Hepatocyte (in vitro differentiated cells): ENCODE results near the gene CTRL. TPM values are rescaled to one million over a fixed set of nuclear protein-coding genes. Genes with fewer than 3 reads are reported as not detected.

ENCODE experiments used
- DNase-seq: peaks from one replicate; pipeline ENCODE4 v3.0.0-alpha.2; 2016; ENCODE audit warnings: low spot score
- H2AFZ ChIP-seq: fragments of 200-600 bp; sonication (generic); 2 replicates; pipeline ENCODE4 v1.6.0; 2016; ENCODE audit warnings: antibody characterized with exemption, mild to moderate bottlenecking
- H3K27ac ChIP-seq: fragments of 200-600 bp; sonication (generic); 2 replicates; pipeline ENCODE4 v1.5.1; 2016; ENCODE audit warnings: mild to moderate bottlenecking
- H3K27me3 ChIP-seq: fragments of 200-600 bp; sonication (generic); 2 replicates; pipeline ENCODE4 v1.6.1; 2016
- H3K36me3 ChIP-seq: fragments of 200-600 bp; sonication (generic); replicated peaks from 2 replicates; pipeline ENCODE4 v1.5.1; 2016; ENCODE audit warnings: low read depth; ENCODE audit not compliant: insufficient read depth
- H3K4me1 ChIP-seq: fragments of 200-600 bp; sonication (generic); 2 replicates; pipeline ENCODE4 v1.5.1; 2016; ENCODE audit warnings: mild to moderate bottlenecking, moderate library complexity; ENCODE audit not compliant: insufficient read depth
- H3K4me2 ChIP-seq: fragments of 200-600 bp; sonication (generic); 2 replicates; pipeline ENCODE4 v1.6.0; 2016
- H3K4me3 ChIP-seq: fragments of 200-600 bp; sonication (generic); 2 replicates; pipeline ENCODE4 v1.5.1; 2016; ENCODE audit warnings: mild to moderate bottlenecking
- H3K79me2 ChIP-seq: fragments of 200-600 bp; sonication (generic); 2 replicates; pipeline ENCODE4 v1.6.0; 2017; ENCODE audit warnings: mild to moderate bottlenecking
- H3K9me2 ChIP-seq: fragments of 200-600 bp; sonication (generic); replicated peaks from 2 replicates; pipeline ENCODE4 v1.6.0; 2017; ENCODE audit warnings: mild to moderate bottlenecking; ENCODE audit not compliant: insufficient read depth
- H3K9me3 ChIP-seq: fragments of 200-600 bp; sonication (generic); 2 replicates; pipeline ENCODE4 v1.5.1; 2016; ENCODE audit warnings: low read depth, mild to moderate bottlenecking
- H4K20me1 ChIP-seq: fragments of 200-600 bp; sonication (generic); 2 replicates; pipeline ENCODE4 v1.6.0; 2016; ENCODE audit warnings: mild to moderate bottlenecking; ENCODE audit not compliant: insufficient read depth, poor library complexity, severe bottlenecking
- EZH2 ChIP-seq: fragments of 200-600 bp; sonication (generic); IDR thresholded peaks from 2 replicates; pipeline ENCODE4 v1.6.1; 2016; ENCODE audit warnings: antibody characterized with exemption, mild to moderate bottlenecking, borderline replicate concordance
- EZH2phosphoT487 ChIP-seq: fragments of 200-600 bp; sonication (generic); IDR thresholded peaks from one replicate; pipeline ENCODE4 v1.6.1; 2018; ENCODE audit warnings: antibody characterized with exemption, mild to moderate bottlenecking, low read depth, moderate library complexity; ENCODE audit not compliant: unreplicated experiment, severe bottlenecking
- WGBS: methylation state at CpG from one replicate; pipeline ENCODE4 v1.1.6; 2016; ENCODE audit warnings: low lambda C conversion rate; ENCODE audit errors: missing lambda C conversion rate; 5-methylcytosine and 5-hydroxymethylcytosine counted together
- polyA plus RNA-seq: library from polyadenylated mRNA; unstranded; fragments of >200 nt; fragmentation: Nextera tagmentation; extraction: Ambion mirVana; gene quantifications from 2 replicates; pipeline ENCODE4 v1.2.1, GENCODE V29; 2016
- total RNA-seq: library from RNA; depleted of rRNA; stranded (reverse); fragments of >200 nt; gene quantifications from 2 replicates; pipeline ENCODE4 v1.2.3, GENCODE V29; 2014
- TF ChIP-seq, protein P1 (sequence below): fragments of 200-600 bp; sonication (generic); IDR thresholded peaks from 2 replicates; pipeline ENCODE4 v1.5.1; 2016; ENCODE audit warnings: antibody characterized with exemption, mild to moderate bottlenecking; ENCODE audit not compliant: poor library complexity

CTRL gene
- total and polyA plus RNA-seq, 2 experiments from 2014 or later, result 0.63 to 12.5 TPM

DNA sequence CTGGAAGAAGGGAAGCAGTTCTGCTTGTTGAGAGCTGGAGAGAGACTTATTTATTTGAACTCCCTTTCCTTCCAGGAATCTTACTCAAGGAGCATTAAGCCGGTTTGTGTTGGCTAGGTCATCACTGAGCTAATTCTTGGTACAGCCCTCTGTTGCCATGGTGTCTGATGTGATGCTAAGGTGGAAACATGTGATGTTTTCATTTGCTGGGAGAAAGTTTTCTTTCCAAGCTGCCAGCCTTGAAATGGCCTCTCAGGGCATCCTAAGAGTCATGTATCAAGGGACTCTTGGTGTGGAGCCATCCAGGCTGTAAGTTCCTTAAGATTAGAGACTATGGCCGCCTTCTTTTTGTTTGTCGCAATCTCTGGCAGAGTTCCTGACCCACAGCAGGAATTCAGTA lies 34.4 kb downstream of the CTRL start:
- Histone ChIP-seq H3K4me3 (no peak overlapping the region), H3K4me2 (no peak overlapping the region), H3K79me2 (peaks cover 90% of the 10 kb centered on the region), H3K9me3 (no peaks in the 10 kb centered on the region), H3K36me3 (no peaks in the 10 kb centered on the region), H4K20me1 (peaks cover 50% of the 10 kb centered on the region), H3K4me1 (peaks cover 9% of the 10 kb centered on the region), H3K27me3 (no peaks in the 10 kb centered on the region), H2AFZ (no peak overlapping the region), H3K27ac (no peak overlapping the region), H3K9me2 (no peaks in the 10 kb centered on the region)
- TF ChIP-seq EZH2phosphoT487, result no peak
- TF ChIP-seq EZH2, result no peak
- TF ChIP-seq, protein P1, sequence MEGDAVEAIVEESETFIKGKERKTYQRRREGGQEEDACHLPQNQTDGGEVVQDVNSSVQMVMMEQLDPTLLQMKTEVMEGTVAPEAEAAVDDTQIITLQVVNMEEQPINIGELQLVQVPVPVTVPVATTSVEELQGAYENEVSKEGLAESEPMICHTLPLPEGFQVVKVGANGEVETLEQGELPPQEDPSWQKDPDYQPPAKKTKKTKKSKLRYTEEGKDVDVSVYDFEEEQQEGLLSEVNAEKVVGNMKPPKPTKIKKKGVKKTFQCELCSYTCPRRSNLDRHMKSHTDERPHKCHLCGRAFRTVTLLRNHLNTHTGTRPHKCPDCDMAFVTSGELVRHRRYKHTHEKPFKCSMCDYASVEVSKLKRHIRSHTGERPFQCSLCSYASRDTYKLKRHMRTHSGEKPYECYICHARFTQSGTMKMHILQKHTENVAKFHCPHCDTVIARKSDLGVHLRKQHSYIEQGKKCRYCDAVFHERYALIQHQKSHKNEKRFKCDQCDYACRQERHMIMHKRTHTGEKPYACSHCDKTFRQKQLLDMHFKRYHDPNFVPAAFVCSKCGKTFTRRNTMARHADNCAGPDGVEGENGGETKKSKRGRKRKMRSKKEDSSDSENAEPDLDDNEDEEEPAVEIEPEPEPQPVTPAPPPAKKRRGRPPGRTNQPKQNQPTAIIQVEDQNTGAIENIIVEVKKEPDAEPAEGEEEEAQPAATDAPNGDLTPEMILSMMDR, result no peak
- no peak for DNase-seq
- WGBS, result 91% methylated on average over 3 of the region's 3 CpGs

- H3K27me3 ChIP-seq, result no peaks in the 10 kb centered on the region
- TF ChIP-seq EZH2phosphoT487 (no peak), EZH2 (no peak)
- TF ChIP-seq, protein P1, result no peak
- peak overlapping the region; percentile 97 for H3K27ac ChIP-seq
- H4K20me1 ChIP-seq, result peaks cover 20% of the 10 kb centered on the region
- peak overlapping the region; percentile 23 for H2AFZ ChIP-seq
- peak; percentile 53 for DNase-seq
- H3K36me3 ChIP-seq, result no peaks in the 10 kb centered on the region
- H3K4me1 ChIP-seq, result peaks cover 9% of the 10 kb centered on the region
- 23% methylated on average over 14 of the region's 14 CpGs for WGBS
- peaks cover 56% of the 10 kb centered on the region for H3K79me2 ChIP-seq
- no peaks in the 10 kb centered on the region for H3K9me3 ChIP-seq
- peak overlapping the region; percentile 51 for H3K4me3 ChIP-seq
- H3K9me2 ChIP-seq, result no peaks in the 10 kb centered on the region
- peak overlapping the region; percentile 86 for H3K4me2 ChIP-seq
Measured at GRCh38 chr16:67893743-67894399, 37.8 kb downstream of the CTRL start.

DNA sequence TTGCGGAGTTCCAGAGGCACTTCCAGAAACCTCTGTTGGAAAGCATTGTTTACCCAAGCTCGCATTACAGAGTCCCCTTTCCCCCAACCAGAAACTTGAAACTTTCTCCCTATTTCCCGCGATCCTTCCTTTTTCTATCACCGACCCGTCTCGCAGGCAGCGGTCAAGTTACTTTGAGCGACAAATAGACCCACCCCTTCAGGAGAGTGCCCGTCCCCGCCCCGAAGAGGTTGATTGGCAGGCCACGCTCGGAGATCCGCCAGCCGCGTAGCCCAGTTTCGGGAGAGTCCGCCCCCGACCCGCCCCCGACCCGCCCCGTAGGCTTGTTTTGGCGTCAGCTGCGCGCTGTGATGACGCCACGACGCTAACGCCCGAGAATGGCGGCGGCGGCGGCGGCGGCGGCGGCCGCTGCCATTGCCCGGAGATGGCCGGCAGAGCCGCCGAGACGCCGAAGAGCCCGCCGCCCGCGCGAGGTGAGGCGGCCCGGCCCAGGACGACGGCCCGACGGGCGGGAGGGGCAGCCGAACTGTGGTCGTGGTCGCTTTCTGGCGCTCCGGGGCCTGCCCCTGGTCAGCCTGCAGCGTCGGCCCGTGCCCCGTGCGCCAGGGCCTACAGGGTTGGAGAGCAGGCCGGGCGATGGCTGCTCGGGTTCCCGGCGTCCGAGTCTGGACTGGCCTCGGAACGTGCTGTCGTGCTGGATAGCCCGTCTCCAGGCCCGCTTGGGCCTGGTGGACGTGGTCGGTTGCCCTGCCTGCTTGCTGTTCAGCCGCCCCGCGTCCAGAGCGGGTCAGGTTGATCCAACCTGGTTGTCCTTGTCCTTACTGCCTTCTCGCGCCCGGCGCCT lies 38.5 kb downstream of the CTRL start, which contains the start of gene PSKH1:
TSS of gene PSKH1 (plus strand) at position 356 of the 844 bp plus-strand sequence. CDS start 15,496 bp downstream, outside the sequence.
- Histone ChIP-seq H2AFZ (peak within 1 kb of the TSS; percentile 45), H3K9me2 (no peaks in the 10 kb centered on the region), H3K36me3 (no peaks in the 10 kb centered on the region), H4K20me1 (peaks cover 16% of the 10 kb centered on the region), H3K4me2 (peak within 1 kb of the TSS; percentile 86), H3K4me3 (peak within 1 kb of the TSS; percentile 51), H3K4me1 (peaks cover 9% of the 10 kb centered on the region), H3K79me2 (peaks cover 49% of the 10 kb centered on the region), H3K9me3 (no peaks in the 10 kb centered on the region), H3K27me3 (no peaks in the 10 kb centered on the region), H3K27ac (peak within 1 kb of the TSS; percentile 97)
- peak; percentile 98 for DNase-seq
- WGBS, result under 1% methylated on average over 55 of the region's 90 CpGs
- no peak for TF ChIP-seq EZH2phosphoT487
- TF ChIP-seq, protein P1, result no peak
- TF ChIP-seq EZH2, result no peak
